SK-N-SH (cell line): Measurements from ENCODE around the gene COL4A3. TPM values are rescaled to one million over a fixed set of nuclear protein-coding genes. Genes with fewer than 3 reads are reported as not detected.

Source experiments
- CTCF ChIA-PET: fragments of 300-600, 350-600 bp; formaldehyde crosslinking; extraction: SDS; loops from one replicate; lab custom pipeline; 2021; lab: Yijun Ruan, JAX
- POLR2A ChIA-PET: fragments of 350-600 bp; sonication (Branson Sonifier 250); formaldehyde crosslinking; extraction: SDS; loops from one replicate; lab custom pipeline; 2020; ENCODE audit warnings: antibody characterized with exemption, inconsistent platforms; lab: Yijun Ruan, JAX
- DNase-seq: peaks from one replicate; pipeline ENCODE4 v3.0.0; 2012
- H2AFZ ChIP-seq: fragments of 200-600 bp; sonication (generic); 2 replicates; pipeline ENCODE4 v1.8.1; 2016; ENCODE audit warnings: antibody characterized with exemption, mild to moderate bottlenecking, low read depth
- H3F3A ChIP-seq: fragments of 200-600 bp; sonication (generic); replicated peaks from 2 replicates; pipeline ENCODE3; 2016; ENCODE audit warnings: antibody characterized with exemption, mild to moderate bottlenecking; ENCODE audit not compliant: insufficient read depth
- H3K27ac ChIP-seq, 2 experiments: fragments of 200-500 bp in 1 of 2; fragments of 200-600 bp in 1 of 2; sonication (Bioruptor generic) in 1 of 2; sonication (generic), shearing (Covaris generic) in 1 of 2; 2 replicates each; pipeline versions ENCODE4 v1.5.1 to v1.6.1; 2014 to 2016; ENCODE audit warnings: low read depth in 2 of 2, inconsistent platforms in 1 of 2, low read length in 1 of 2, mild to moderate bottlenecking in 1 of 2, mixed read lengths in 1 of 2
- H3K27me3 ChIP-seq: fragments of 200-600 bp; sonication (generic), shearing (Covaris generic); 2 replicates; pipeline ENCODE4 v1.6.1; 2016; ENCODE audit warnings: mixed run types; ENCODE audit not compliant: insufficient read depth
- H3K36me3 ChIP-seq, 2 experiments: fragments of 200-500 bp in 1 of 2; fragments of 200-600 bp in 1 of 2; sonication (Bioruptor generic) in 1 of 2; sonication (generic) in 1 of 2; replicated peaks in 1 of 2; 2 replicates each; pipeline versions ENCODE3 to v1.5.1; 2014 to 2016; ENCODE audit warnings: low read length in 1 of 2, mild to moderate bottlenecking in 1 of 2; ENCODE audit not compliant: insufficient read depth in 2 of 2, control insufficient read depth in 1 of 2
- H3K4me1 ChIP-seq, 2 experiments: fragments of 200-500 bp in 1 of 2; fragments of 200-600 bp in 1 of 2; sonication (Bioruptor generic) in 1 of 2; sonication (generic), shearing (Covaris generic) in 1 of 2; 2 replicates each; pipeline versions ENCODE4 v1.5.1 to v1.6.1; 2014 to 2016; ENCODE audit warnings: low read depth in 1 of 2, low read length in 1 of 2, mixed run types in 1 of 2; ENCODE audit not compliant: insufficient read depth in 2 of 2, control insufficient read depth in 1 of 2
- H3K4me2 ChIP-seq: fragments of 200-600 bp; sonication (generic), shearing (Covaris generic); 2 replicates; pipeline ENCODE4 v1.6.1; 2017; ENCODE audit warnings: mixed run types
- H3K4me3 ChIP-seq, 2 experiments: fragments of 200-500 bp in 1 of 2; fragments of 200-600 bp in 1 of 2; sonication (Bioruptor generic) in 1 of 2; sonication (generic), shearing (Covaris generic) in 1 of 2; 2 replicates each; pipeline versions ENCODE4 v1.5.1 to v1.8.1; 2014 to 2016; ENCODE audit warnings: low read depth in 2 of 2, inconsistent platforms in 1 of 2, low read length in 1 of 2, mild to moderate bottlenecking in 1 of 2, mixed read lengths in 1 of 2, moderate library complexity in 1 of 2
- H3K79me2 ChIP-seq: fragments of 200-600 bp; sonication (generic); 2 replicates; pipeline ENCODE4 v1.8.1; 2017; ENCODE audit warnings: mild to moderate bottlenecking; ENCODE audit not compliant: insufficient read depth
- H3K9ac ChIP-seq: fragments of 200-600 bp; sonication (generic); 2 replicates; pipeline ENCODE4 v1.6.1; 2017; ENCODE audit warnings: mixed run types
- H3K9me2 ChIP-seq: fragments of 200-600 bp; sonication (generic); 2 replicates; pipeline ENCODE4 v1.6.1; 2017; ENCODE audit warnings: mixed run types
- H3K9me3 ChIP-seq: fragments of 200-600 bp; sonication (generic); 2 replicates; pipeline ENCODE4 v1.6.1; 2017; ENCODE audit warnings: mixed run types, mild to moderate bottlenecking, moderate library complexity
- H4K20me1 ChIP-seq: fragments of 200-600 bp; sonication (generic); 2 replicates; pipeline ENCODE4 v1.6.1; 2017; ENCODE audit warnings: mild to moderate bottlenecking, mixed run types; ENCODE audit not compliant: insufficient read depth
- EP300 ChIP-seq, 2 experiments: IDR thresholded peaks; 2 replicates each; pipeline versions ENCODE4 v1.4.0 to v1.6.1; 2012; ENCODE audit warnings: borderline replicate concordance in 1 of 2, low read depth in 1 of 2, low read length in 1 of 2
- FOXJ3 ChIP-seq: sonication (generic); formaldehyde crosslinking; IDR thresholded peaks from 2 replicates; pipeline ENCODE4 v1.5.1; 2020; ENCODE audit warnings: mild to moderate bottlenecking, missing genetic modification reagents
- GATA2 ChIP-seq: sonication (generic); formaldehyde crosslinking; IDR thresholded peaks from 2 replicates; pipeline ENCODE4 v1.5.0; 2020; ENCODE audit warnings: mild to moderate bottlenecking, missing genetic modification reagents
- JUND ChIP-seq: IDR thresholded peaks from 2 replicates; pipeline ENCODE4 v1.4.0; 2012
- MEF2A ChIP-seq: IDR thresholded peaks from 2 replicates; pipeline ENCODE4 v1.4.0; 2012; ENCODE audit warnings: low read depth, borderline replicate concordance
- MXI1 ChIP-seq: IDR thresholded peaks from 2 replicates; pipeline ENCODE4 v1.6.1; 2012; ENCODE audit warnings: mild to moderate bottlenecking, low read depth, low read length, improper control_type of control experiment
- NFIC ChIP-seq: IDR thresholded peaks from 2 replicates; pipeline ENCODE4 v1.4.0; 2012; ENCODE audit warnings: borderline replicate concordance
- NRF1 ChIP-seq: IDR thresholded peaks from 2 replicates; pipeline ENCODE4 v1.6.1; 2012; ENCODE audit warnings: low read depth, mild to moderate bottlenecking, low read length
- POLR2AphosphoS5 ChIP-seq: IDR thresholded peaks from 2 replicates; pipeline ENCODE4 v1.6.1; 2012; ENCODE audit warnings: low read depth, low read length
- RAD21 ChIP-seq: IDR thresholded peaks from 2 replicates; pipeline ENCODE4 v1.6.1; 2012; ENCODE audit warnings: mild to moderate bottlenecking, low read length
- RXRA ChIP-seq: IDR thresholded peaks from 2 replicates; pipeline ENCODE4 v1.4.0; 2012; ENCODE audit warnings: low read depth, mild to moderate bottlenecking, borderline replicate concordance
- SMC3 ChIP-seq: IDR thresholded peaks from 2 replicates; pipeline ENCODE4 v1.6.1; 2012; ENCODE audit warnings: low read depth, low read length, improper control_type of control experiment
- TCF12 ChIP-seq: IDR thresholded peaks from 2 replicates; pipeline ENCODE4 v1.4.0; 2012
- WGBS: methylation state at CpG from one replicate; pipeline ENCODE4 v1.1.6; 2017; ENCODE audit warnings: low lambda C conversion rate; 5-methylcytosine and 5-hydroxymethylcytosine counted together
- polyA plus RNA-seq, 3 experiments: library from polyadenylated mRNA; depleted of rRNA; stranded (reverse); fragments of >200 nt; gene quantifications; 2 replicates each; pipeline ENCODE4 v1.2.3, GENCODE V29; 2012
- TF ChIP-seq, protein P1 (sequence below): fragments of 200-600 bp; sonication (generic); IDR thresholded peaks from 2 replicates; pipeline ENCODE4 v1.6.1; 2017; ENCODE audit warnings: antibody characterized with exemption, mild to moderate bottlenecking, moderate library complexity
- TF ChIP-seq, protein P2 (sequence below): fragments of 150-350 bp; IDR thresholded peaks from 2 replicates; pipeline ENCODE4 v1.6.1; 2017; ENCODE audit warnings: antibody characterized with exemption, low read length, low read depth, borderline replicate concordance
- TF ChIP-seq, protein P3 (sequence below): fragments of 150-350 bp; IDR thresholded peaks from 2 replicates; pipeline ENCODE4 v1.6.1; 2016; ENCODE audit warnings: mild to moderate bottlenecking, low read depth, low read length
- TF ChIP-seq, protein P4 (sequence below): IDR thresholded peaks from 2 replicates; pipeline ENCODE4 v1.4.0; 2012; ENCODE audit warnings: low read depth, borderline replicate concordance
- TF ChIP-seq, protein P5 (sequence below): IDR thresholded peaks from 2 replicates; pipeline ENCODE4 v1.4.0; 2012; ENCODE audit warnings: low read depth, borderline replicate concordance
- TF ChIP-seq, protein P6 (sequence below): IDR thresholded peaks from 2 replicates; pipeline ENCODE4 v1.6.1; 2012; ENCODE audit warnings: mild to moderate bottlenecking, low read depth, low read length, moderate library complexity

The COL4A3 gene
- polyA plus RNA-seq, 1 of the 3 experiments (the other 2 are of a cell fraction) = not detected

DNA sequence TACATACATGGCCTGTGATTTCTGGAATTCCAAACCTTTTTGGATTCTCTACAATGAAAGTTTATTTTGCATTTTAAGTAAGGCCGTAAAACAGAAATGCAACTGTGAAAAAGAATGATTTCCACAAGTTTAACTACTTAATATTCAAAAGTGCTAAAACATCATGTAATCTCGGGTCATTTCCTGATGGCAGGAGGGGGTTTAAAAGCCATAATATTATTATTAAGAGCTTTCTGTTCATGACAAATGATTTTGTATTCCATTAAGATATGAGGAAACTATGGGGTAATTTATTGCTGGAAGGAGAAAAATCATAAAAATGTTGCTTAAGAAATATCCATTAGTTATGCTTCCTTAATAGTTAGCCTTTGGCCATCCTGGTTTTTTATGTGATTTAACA is 65.7 kb downstream of the COL4A3 start:
- Histone ChIP-seq H3F3A (no peaks in the 10 kb centered on the region), H3K9me3 (no peaks in the 10 kb centered on the region), H3K27me3 (peaks cover 12% of the 10 kb centered on the region), H3K79me2 (no peaks in the 10 kb centered on the region), H3K27ac (no peak overlapping the region), H3K4me1 (peaks cover 0 to 13% of the 10 kb centered on the region in 2 experiments; a peak in 2 of 4 replicates), H2AFZ (no peak overlapping the region), H4K20me1 (no peaks in the 10 kb centered on the region), H3K9ac (no peak overlapping the region), H3K4me3 (no peak overlapping the region), H3K9me2 (no peaks in the 10 kb centered on the region), H3K4me2 (no peak overlapping the region), H3K36me3 (no peaks in the 10 kb centered on the region)
- POLR2A ChIA-PET = no interaction called here
- CTCF ChIA-PET = interaction anchor here (0.8 to 1.3 kb wide), 3 partner anchors 8 to 250 kb away, joined by 3 read pairs; no protein-coding TSS in a partner anchor
- no peak for DNase-seq
- TF ChIP-seq RAD21 = no peak
- TF ChIP-seq, protein P1, sequence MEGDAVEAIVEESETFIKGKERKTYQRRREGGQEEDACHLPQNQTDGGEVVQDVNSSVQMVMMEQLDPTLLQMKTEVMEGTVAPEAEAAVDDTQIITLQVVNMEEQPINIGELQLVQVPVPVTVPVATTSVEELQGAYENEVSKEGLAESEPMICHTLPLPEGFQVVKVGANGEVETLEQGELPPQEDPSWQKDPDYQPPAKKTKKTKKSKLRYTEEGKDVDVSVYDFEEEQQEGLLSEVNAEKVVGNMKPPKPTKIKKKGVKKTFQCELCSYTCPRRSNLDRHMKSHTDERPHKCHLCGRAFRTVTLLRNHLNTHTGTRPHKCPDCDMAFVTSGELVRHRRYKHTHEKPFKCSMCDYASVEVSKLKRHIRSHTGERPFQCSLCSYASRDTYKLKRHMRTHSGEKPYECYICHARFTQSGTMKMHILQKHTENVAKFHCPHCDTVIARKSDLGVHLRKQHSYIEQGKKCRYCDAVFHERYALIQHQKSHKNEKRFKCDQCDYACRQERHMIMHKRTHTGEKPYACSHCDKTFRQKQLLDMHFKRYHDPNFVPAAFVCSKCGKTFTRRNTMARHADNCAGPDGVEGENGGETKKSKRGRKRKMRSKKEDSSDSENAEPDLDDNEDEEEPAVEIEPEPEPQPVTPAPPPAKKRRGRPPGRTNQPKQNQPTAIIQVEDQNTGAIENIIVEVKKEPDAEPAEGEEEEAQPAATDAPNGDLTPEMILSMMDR = no peak
- no peak for TF ChIP-seq RXRA
- TF ChIP-seq, protein P2, sequence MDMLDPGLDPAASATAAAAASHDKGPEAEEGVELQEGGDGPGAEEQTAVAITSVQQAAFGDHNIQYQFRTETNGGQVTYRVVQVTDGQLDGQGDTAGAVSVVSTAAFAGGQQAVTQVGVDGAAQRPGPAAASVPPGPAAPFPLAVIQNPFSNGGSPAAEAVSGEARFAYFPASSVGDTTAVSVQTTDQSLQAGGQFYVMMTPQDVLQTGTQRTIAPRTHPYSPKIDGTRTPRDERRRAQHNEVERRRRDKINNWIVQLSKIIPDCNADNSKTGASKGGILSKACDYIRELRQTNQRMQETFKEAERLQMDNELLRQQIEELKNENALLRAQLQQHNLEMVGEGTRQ = no peak
- TF ChIP-seq, protein P3, sequence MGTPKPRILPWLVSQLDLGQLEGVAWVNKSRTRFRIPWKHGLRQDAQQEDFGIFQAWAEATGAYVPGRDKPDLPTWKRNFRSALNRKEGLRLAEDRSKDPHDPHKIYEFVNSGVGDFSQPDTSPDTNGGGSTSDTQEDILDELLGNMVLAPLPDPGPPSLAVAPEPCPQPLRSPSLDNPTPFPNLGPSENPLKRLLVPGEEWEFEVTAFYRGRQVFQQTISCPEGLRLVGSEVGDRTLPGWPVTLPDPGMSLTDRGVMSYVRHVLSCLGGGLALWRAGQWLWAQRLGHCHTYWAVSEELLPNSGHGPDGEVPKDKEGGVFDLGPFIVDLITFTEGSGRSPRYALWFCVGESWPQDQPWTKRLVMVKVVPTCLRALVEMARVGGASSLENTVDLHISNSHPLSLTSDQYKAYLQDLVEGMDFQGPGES = no peak
- no peak for TF ChIP-seq SMC3
- no peak for TF ChIP-seq EP300 (IDR thresholded peaks at IDR 0.05; ENCODE audit: borderline replicate concordance in 1 of 2, low read depth in 1 of 2, low read length in 1 of 2)
- TF ChIP-seq MEF2A = no peak
- no peak for TF ChIP-seq JUND
- TF ChIP-seq, protein P4, sequence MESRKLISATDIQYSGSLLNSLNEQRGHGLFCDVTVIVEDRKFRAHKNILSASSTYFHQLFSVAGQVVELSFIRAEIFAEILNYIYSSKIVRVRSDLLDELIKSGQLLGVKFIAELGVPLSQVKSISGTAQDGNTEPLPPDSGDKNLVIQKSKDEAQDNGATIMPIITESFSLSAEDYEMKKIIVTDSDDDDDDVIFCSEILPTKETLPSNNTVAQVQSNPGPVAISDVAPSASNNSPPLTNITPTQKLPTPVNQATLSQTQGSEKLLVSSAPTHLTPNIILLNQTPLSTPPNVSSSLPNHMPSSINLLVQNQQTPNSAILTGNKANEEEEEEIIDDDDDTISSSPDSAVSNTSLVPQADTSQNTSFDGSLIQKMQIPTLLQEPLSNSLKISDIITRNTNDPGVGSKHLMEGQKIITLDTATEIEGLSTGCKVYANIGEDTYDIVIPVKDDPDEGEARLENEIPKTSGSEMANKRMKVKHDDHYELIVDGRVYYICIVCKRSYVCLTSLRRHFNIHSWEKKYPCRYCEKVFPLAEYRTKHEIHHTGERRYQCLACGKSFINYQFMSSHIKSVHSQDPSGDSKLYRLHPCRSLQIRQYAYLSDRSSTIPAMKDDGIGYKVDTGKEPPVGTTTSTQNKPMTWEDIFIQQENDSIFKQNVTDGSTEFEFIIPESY = no peak
- TF ChIP-seq, protein P5, sequence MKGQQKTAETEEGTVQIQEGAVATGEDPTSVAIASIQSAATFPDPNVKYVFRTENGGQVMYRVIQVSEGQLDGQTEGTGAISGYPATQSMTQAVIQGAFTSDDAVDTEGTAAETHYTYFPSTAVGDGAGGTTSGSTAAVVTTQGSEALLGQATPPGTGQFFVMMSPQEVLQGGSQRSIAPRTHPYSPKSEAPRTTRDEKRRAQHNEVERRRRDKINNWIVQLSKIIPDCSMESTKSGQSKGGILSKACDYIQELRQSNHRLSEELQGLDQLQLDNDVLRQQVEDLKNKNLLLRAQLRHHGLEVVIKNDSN = no peak
- TF ChIP-seq MXI1 = no peak
- TF ChIP-seq TCF12 = no peak
- no peak for TF ChIP-seq NRF1
- no peak for TF ChIP-seq NFIC
- TF ChIP-seq POLR2AphosphoS5 = no peak
- TF ChIP-seq GATA2 = no peak
- TF ChIP-seq FOXJ3 (CRISPR knock-in tag) = no peak
- TF ChIP-seq, protein P6, sequence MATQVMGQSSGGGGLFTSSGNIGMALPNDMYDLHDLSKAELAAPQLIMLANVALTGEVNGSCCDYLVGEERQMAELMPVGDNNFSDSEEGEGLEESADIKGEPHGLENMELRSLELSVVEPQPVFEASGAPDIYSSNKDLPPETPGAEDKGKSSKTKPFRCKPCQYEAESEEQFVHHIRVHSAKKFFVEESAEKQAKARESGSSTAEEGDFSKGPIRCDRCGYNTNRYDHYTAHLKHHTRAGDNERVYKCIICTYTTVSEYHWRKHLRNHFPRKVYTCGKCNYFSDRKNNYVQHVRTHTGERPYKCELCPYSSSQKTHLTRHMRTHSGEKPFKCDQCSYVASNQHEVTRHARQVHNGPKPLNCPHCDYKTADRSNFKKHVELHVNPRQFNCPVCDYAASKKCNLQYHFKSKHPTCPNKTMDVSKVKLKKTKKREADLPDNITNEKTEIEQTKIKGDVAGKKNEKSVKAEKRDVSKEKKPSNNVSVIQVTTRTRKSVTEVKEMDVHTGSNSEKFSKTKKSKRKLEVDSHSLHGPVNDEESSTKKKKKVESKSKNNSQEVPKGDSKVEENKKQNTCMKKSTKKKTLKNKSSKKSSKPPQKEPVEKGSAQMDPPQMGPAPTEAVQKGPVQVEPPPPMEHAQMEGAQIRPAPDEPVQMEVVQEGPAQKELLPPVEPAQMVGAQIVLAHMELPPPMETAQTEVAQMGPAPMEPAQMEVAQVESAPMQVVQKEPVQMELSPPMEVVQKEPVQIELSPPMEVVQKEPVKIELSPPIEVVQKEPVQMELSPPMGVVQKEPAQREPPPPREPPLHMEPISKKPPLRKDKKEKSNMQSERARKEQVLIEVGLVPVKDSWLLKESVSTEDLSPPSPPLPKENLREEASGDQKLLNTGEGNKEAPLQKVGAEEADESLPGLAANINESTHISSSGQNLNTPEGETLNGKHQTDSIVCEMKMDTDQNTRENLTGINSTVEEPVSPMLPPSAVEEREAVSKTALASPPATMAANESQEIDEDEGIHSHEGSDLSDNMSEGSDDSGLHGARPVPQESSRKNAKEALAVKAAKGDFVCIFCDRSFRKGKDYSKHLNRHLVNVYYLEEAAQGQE = no peak
- 48% methylated on average over 2 of the region's 2 CpGs for WGBS
